ENCODE data around the gene SF3A2.

Gene SF3A2

DNA sequence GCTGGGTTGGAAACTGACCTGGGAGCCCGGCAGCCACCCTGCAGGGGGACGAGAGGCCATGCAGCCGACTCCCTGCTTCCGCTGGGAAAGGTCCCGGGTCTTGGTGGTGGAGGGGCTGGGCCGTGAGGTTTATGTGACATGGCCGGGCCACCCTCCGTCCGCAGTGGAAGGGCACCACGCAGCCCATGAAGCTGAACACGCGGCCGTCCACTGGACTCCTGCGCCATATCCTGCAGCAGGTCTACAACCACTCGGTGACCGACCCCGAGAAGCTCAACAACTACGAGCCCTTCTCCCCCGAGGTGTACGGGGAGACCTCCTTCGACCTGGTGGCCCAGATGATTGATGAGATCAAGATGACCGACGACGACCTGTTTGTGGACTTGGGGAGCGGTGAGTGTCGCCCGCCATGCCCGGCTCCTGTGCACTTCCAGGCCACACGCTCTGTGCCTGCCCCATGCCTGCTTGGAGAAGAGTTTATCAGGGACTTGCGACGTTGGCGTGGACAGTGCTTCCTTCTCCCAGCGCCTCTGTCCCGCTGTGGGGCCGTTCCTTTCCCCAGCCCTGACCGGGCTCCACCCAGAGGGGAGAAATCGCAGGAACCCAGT is 45.7 kb upstream of the SF3A2 start:
- no peaks in the 10 kb centered on the region for H3K36me3 ChIP-seq (ENCODE audit: control insufficient read depth, insufficient read depth, low read length)
- TF ChIP-seq, protein P1, sequence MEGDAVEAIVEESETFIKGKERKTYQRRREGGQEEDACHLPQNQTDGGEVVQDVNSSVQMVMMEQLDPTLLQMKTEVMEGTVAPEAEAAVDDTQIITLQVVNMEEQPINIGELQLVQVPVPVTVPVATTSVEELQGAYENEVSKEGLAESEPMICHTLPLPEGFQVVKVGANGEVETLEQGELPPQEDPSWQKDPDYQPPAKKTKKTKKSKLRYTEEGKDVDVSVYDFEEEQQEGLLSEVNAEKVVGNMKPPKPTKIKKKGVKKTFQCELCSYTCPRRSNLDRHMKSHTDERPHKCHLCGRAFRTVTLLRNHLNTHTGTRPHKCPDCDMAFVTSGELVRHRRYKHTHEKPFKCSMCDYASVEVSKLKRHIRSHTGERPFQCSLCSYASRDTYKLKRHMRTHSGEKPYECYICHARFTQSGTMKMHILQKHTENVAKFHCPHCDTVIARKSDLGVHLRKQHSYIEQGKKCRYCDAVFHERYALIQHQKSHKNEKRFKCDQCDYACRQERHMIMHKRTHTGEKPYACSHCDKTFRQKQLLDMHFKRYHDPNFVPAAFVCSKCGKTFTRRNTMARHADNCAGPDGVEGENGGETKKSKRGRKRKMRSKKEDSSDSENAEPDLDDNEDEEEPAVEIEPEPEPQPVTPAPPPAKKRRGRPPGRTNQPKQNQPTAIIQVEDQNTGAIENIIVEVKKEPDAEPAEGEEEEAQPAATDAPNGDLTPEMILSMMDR (IDR thresholded peaks at IDR 0.05), result no peak

DNA sequence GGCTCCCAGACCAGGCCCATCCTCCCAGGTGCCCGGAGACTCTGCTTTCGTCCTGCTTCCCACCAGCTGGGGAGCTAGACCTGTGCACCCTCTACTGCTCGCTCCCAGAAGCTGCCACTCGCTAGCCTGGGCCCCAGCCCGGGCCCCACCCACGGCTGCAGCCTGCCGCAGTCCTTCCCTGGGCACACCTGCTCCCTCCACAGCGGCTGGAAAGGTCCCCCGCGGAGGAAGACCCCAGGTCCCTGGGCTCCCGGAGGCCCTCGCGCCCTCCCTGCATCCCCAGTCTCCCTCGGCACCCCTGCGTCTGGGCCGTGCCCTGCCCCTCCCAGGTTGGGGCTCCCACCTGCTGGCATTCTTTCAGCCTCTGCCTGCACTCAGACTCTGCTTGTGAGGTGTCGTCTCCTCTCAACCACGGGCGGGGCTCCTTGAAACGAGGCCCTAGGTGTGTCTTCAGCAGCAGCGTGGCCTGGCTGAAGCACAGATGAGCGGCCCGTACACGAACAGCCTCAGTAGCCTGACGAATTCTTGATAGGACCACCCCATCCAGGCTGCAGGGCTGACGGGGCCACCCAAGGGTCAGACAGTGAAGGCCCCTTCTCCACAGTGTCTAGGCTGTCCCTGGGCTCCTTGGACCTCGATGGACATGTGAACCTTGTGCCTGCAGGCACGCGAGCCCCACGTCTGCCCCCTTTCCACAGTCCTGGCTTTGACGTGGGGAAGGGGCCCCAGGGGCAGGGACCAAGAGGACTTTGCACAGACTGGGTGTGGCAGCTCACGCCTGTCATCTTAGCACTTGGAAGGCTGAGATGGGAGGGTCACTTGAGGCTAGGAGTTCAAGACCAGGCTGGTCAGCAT is 44.9 kb upstream of the SF3A2 start:
- TF ChIP-seq, protein P1 (IDR thresholded peaks at IDR 0.05), result no peak
- H3K27ac ChIP-seq, result no peak overlapping the region
- no peaks in the 10 kb centered on the region for H3K27me3 ChIP-seq (ENCODE audit: control insufficient read depth, insufficient read depth, low read length)
- no peaks in the 10 kb centered on the region for H3K4me1 ChIP-seq
- H3K4me3 ChIP-seq (ENCODE audit: low read depth, low read length), result no peak overlapping the region
- H3K9me3 ChIP-seq (ENCODE audit: control insufficient read depth, low read length), result no peaks in the 10 kb centered on the region
- no peak overlapping the region for H3K4me2 ChIP-seq (ENCODE audit: low read length)
- no peak overlapping the region for H3K9ac ChIP-seq
- peaks cover 47% of the 10 kb centered on the region for H3K79me2 ChIP-seq
- H2AFZ ChIP-seq, result no peak overlapping the region
- no peaks in the 10 kb centered on the region for H3K36me3 ChIP-seq (ENCODE audit: control insufficient read depth, insufficient read depth, low read length)

More for the DNA sequence above, 45.7 kb upstream of the SF3A2 start:
- Histone ChIP-seq H3K4me3 (ENCODE audit: low read depth, low read length) (no peak overlapping the region), H3K9ac (no peak overlapping the region), H3K27ac (no peak overlapping the region), H3K4me2 (ENCODE audit: low read length) (no peak overlapping the region), H3K4me1 (no peaks in the 10 kb centered on the region), H3K79me2 (peaks cover 51% of the 10 kb centered on the region), H3K9me3 (ENCODE audit: control insufficient read depth, low read length) (no peaks in the 10 kb centered on the region), H2AFZ (no peak overlapping the region), H3K27me3 (ENCODE audit: control insufficient read depth, insufficient read depth, low read length) (no peaks in the 10 kb centered on the region)

DNA sequence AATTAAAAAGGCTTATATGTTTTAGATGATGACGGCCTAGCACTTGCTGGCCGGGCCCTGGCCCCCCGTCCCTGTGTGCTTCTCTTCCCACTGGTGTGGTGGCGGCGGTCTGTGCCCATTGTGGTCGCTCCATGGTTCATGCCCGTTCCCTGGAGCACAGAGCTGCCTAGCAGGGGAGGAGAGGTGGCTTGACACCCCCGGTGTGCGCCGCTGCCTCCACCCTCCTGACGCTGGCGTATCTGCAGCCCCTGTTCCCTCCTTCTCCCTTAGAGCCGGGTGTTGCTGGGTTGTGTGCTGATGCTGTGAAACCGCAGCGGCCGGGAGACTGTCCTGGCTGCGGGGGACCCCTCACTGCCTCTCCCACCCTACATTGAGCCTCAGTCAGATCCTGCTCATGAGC is 43.8 kb upstream of the SF3A2 start:
- TF ChIP-seq, protein P1 (IDR thresholded peaks at IDR 0.05), result no peak
- Histone ChIP-seq H3K79me2 (peaks cover 50% of the 10 kb centered on the region), H3K36me3 (ENCODE audit: control insufficient read depth, insufficient read depth, low read length) (no peaks in the 10 kb centered on the region), H2AFZ (no peak overlapping the region), H3K9me3 (ENCODE audit: control insufficient read depth, low read length) (no peaks in the 10 kb centered on the region), H3K27me3 (ENCODE audit: control insufficient read depth, insufficient read depth, low read length) (no peaks in the 10 kb centered on the region), H3K9ac (no peak overlapping the region), H3K4me3 (ENCODE audit: low read depth, low read length) (no peak overlapping the region), H3K4me1 (no peaks in the 10 kb centered on the region), H3K4me2 (ENCODE audit: low read length) (no peak overlapping the region), H3K27ac (no peak overlapping the region)

DNA sequence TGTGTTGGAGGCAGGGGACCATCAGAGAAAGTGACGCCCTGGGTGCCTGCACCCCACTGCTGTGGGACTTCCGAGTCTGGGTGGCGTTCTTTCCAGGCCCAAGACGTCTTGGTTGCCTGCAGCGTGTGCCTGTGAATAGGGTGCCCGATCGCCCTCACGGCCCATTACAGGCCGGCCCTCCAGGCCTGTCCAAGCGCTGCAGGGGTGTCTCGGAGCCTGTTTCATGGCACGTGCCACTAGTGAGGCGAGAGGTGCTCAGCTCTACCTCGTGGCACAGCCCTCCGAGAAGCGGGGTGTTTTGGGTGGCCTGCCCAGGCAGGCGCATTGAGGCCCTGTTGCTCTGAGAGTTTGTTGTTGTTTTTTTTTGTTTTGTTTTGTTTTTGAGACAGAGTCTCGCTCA is 42.8 kb upstream of the SF3A2 start:
- Histone ChIP-seq H2AFZ (no peak overlapping the region), H3K9ac (no peak overlapping the region), H3K4me1 (no peaks in the 10 kb centered on the region), H3K27ac (no peak overlapping the region), H3K4me2 (ENCODE audit: low read length) (no peak overlapping the region), H3K27me3 (ENCODE audit: control insufficient read depth, insufficient read depth, low read length) (no peaks in the 10 kb centered on the region), H3K4me3 (ENCODE audit: low read depth, low read length) (no peak overlapping the region), H3K36me3 (ENCODE audit: control insufficient read depth, insufficient read depth, low read length) (no peaks in the 10 kb centered on the region), H3K9me3 (ENCODE audit: control insufficient read depth, low read length) (no peaks in the 10 kb centered on the region), H3K79me2 (peaks cover 51% of the 10 kb centered on the region)
- TF ChIP-seq, protein P1 (IDR thresholded peaks at IDR 0.05), result no peak

All from parathyroid adenoma (tissue), 2 donors.